ENCODE data around the gene TRIM56.

Gene TRIM56

DNA sequence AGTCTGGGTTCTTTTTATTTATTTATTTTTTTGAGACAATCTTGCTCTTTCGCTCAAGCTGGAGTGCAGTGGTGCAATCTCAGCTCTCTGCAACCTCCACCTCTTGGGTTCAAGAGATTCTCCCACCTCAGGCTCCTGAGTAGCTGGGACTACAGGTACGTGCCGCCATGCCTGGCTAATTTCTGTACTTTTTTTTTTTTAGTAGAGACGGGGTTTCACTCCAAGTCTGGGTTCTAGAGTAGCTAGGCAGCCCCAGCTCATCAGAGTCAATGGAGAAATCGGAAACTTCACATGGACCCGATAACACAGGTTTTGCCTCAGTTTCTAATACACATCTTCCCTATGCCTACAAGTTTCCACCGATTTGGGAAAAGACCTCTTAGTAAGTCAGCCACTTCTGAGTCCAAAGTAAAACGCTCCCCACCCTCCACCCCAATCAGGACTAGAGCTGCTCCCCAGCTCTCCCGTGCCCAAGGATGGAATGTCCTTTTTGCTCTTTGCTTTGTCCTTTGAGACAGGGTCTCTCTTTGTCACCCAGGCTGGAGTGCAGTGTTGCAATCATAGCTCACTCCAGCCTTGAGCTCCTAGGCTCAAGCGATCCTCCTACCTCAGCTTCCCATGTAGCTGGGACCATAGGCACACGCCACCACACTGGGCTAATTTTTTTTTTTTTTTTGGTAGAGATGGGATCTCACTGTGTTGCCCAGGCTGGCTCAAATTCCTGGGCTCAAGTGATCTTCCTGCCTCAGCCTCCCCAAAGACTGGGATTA is 37.8 kb downstream of the TRIM56 start:
- H3K9me3 ChIP-seq (ENCODE audit: insufficient read depth, low read length): no peaks in the 10 kb centered on the region
- peak overlapping the region; percentile 51 for H3K9ac ChIP-seq (ENCODE audit: insufficient read length, low read depth)
- no peak overlapping the region for H3K4me3 ChIP-seq (ENCODE audit: insufficient read length, low read depth)
- no peak for DNase-seq (ENCODE audit: low read depth, low spot score)
- H3K36me3 ChIP-seq (ENCODE audit: insufficient read depth, insufficient read length, low read length): peaks cover 7% of the 10 kb centered on the region
- H3K4me1 ChIP-seq (ENCODE audit: insufficient read depth, insufficient read length): peaks cover 13% of the 10 kb centered on the region
- no peaks in the 10 kb centered on the region for H3K27me3 ChIP-seq (ENCODE audit: insufficient read depth, insufficient read length)
- TF ChIP-seq SUZ12 (IDR thresholded peaks at IDR 0.05; ENCODE audit: extremely low read depth, insufficient read depth, insufficient read length) (no peak), YY1 (IDR thresholded peaks at IDR 0.05; ENCODE audit: insufficient read depth, insufficient read length) (no peak), ZNF274 (IDR thresholded peaks at IDR 0.05; ENCODE audit: low read depth, low read length) (no peak)

DNA sequence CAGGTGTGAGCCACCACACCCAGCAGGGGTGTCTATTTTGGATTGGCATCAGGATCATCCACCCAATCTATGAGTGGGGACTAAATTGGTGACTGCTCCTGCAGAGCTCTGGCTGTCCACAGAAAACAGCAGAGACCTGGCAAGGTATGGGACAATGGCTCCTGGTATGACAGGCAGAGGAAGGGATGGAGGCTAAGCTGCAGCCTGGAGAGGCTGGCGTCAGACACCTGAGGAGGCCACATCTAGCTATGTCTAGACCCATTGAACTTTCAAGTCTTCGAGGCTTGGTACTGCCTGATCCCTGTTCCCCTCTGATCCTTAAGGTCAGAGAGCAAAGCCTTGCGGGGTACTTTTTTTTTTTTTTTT is 38.4 kb downstream of the TRIM56 start:
- Histone ChIP-seq H3K9ac (ENCODE audit: insufficient read length, low read depth) (no peak overlapping the region), H3K27me3 (ENCODE audit: insufficient read depth, insufficient read length) (no peaks in the 10 kb centered on the region), H3K9me3 (ENCODE audit: insufficient read depth, low read length) (no peaks in the 10 kb centered on the region), H3K4me3 (ENCODE audit: insufficient read length, low read depth) (no peak overlapping the region), H3K36me3 (ENCODE audit: insufficient read depth, insufficient read length, low read length) (peaks cover 13% of the 10 kb centered on the region), H3K4me1 (ENCODE audit: insufficient read depth, insufficient read length) (peaks cover 13% of the 10 kb centered on the region)
- DNase-seq (ENCODE audit: low read depth, low spot score): no peak
- TF ChIP-seq SUZ12 (IDR thresholded peaks at IDR 0.05; ENCODE audit: extremely low read depth, insufficient read depth, insufficient read length) (no peak), ZNF274 (IDR thresholded peaks at IDR 0.05; ENCODE audit: low read depth, low read length) (no peak), YY1 (IDR thresholded peaks at IDR 0.05; ENCODE audit: insufficient read depth, insufficient read length) (no peak)

DNA sequence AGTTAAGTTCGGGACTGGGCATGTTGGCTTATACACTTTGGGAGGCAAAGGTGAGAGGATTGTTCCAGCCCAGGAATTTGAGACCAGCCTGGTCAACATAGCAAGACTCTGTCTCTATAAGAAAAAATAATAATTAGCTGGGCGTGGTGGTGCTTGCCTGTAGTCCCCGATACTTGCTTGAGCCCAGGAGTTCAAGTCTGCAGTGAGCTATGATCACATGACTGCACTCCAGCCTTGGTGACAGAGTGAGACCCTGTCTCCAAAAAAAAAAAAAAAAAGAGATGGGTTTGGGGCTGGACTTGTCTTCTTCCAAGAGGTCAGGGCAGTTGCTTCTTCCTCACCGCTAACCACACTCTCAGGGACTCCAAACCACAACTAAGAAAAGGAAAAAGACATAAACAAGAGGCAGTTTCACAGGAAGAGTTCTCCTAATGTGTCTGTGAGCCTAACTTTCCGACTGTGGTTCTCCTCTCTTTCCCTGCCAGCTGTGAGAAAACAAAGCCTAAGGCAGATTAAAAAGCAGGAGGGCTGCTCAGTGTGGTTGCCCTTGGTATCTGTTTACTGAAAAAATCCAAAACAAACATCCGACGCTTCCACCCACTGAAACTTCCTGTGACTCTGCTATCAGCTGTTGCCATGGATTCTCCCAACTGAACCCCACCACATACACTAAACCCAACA is 39.2 kb downstream of the TRIM56 start:
- Histone ChIP-seq H3K9ac (ENCODE audit: insufficient read length, low read depth) (no peak overlapping the region), H3K27me3 (ENCODE audit: insufficient read depth, insufficient read length) (no peaks in the 10 kb centered on the region), H3K4me3 (ENCODE audit: insufficient read length, low read depth) (no peak overlapping the region), H3K9me3 (ENCODE audit: insufficient read depth, low read length) (no peaks in the 10 kb centered on the region), H3K4me1 (ENCODE audit: insufficient read depth, insufficient read length) (peaks cover 13% of the 10 kb centered on the region), H3K36me3 (ENCODE audit: insufficient read depth, insufficient read length, low read length) (peaks cover 13% of the 10 kb centered on the region)
- DNase-seq (ENCODE audit: low read depth, low spot score): no peak
- no peak for TF ChIP-seq ZNF274 (IDR thresholded peaks at IDR 0.05; ENCODE audit: low read depth, low read length)
- TF ChIP-seq SUZ12 (IDR thresholded peaks at IDR 0.05; ENCODE audit: extremely low read depth, insufficient read depth, insufficient read length): no peak
- TF ChIP-seq YY1 (IDR thresholded peaks at IDR 0.05; ENCODE audit: insufficient read depth, insufficient read length): no peak

DNA sequence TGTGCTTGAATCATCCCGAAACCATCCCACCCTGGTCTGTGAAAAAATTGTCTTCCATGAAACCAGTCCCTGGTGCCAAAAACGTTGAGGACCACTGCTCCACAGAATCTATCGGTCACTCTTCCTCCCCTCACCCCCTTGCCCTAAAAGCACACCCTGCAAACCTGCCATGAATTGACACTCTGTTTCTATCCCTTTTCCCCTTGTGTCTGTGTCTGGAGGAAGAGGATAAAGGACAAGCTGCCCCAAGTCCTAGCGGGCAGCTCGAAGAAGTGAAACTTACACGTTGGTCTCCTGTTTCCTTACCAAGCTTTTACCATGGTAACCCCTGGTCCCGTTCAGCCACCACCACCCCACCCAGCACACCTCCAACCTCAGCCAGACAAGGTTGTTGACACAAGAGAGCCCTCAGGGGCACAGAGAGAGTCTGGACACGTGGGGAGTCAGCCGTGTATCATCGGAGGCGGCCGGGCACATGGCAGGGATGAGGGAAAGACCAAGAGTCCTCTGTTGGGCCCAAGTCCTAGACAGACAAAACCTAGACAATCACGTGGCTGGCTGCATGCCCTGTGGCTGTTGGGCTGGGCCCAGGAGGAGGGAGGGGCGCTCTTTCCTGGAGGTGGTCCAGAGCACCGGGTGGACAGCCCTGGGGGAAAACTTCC is 40.8 kb downstream of the TRIM56 start:
- no peak for DNase-seq (ENCODE audit: low read depth, low spot score)
- no peaks in the 10 kb centered on the region for H3K27me3 ChIP-seq (ENCODE audit: insufficient read depth, insufficient read length)
- H3K9ac ChIP-seq (ENCODE audit: insufficient read length, low read depth): peak overlapping the region; percentile 38
- H3K4me1 ChIP-seq (ENCODE audit: insufficient read depth, insufficient read length): peaks cover 12% of the 10 kb centered on the region
- no peaks in the 10 kb centered on the region for H3K9me3 ChIP-seq (ENCODE audit: insufficient read depth, low read length)
- no peak overlapping the region for H3K4me3 ChIP-seq (ENCODE audit: insufficient read length, low read depth)
- TF ChIP-seq ZNF274 (IDR thresholded peaks at IDR 0.05; ENCODE audit: low read depth, low read length) (no peak), YY1 (IDR thresholded peaks at IDR 0.05; ENCODE audit: insufficient read depth, insufficient read length) (no peak), SUZ12 (IDR thresholded peaks at IDR 0.05; ENCODE audit: extremely low read depth, insufficient read depth, insufficient read length) (no peak)
- peaks cover 22% of the 10 kb centered on the region for H3K36me3 ChIP-seq (ENCODE audit: insufficient read depth, insufficient read length, low read length)

- Histone ChIP-seq H3K4me1 (ENCODE audit: insufficient read depth, insufficient read length) (peaks cover 10% of the 10 kb centered on the region), H3K27me3 (ENCODE audit: insufficient read depth, insufficient read length) (no peaks in the 10 kb centered on the region), H3K36me3 (ENCODE audit: insufficient read depth, insufficient read length, low read length) (peaks cover 27% of the 10 kb centered on the region), H3K9ac (ENCODE audit: insufficient read length, low read depth) (peak within 1 kb of the TSS; percentile 44), H3K4me3 (ENCODE audit: insufficient read length, low read depth) (peak within 1 kb of the TSS; percentile 35), H3K9me3 (ENCODE audit: insufficient read depth, low read length) (no peaks in the 10 kb centered on the region)
- DNase-seq (ENCODE audit: low read depth, low spot score): peak; percentile 54
- no peak for TF ChIP-seq YY1 (IDR thresholded peaks at IDR 0.05; ENCODE audit: insufficient read depth, insufficient read length)
- no peak for TF ChIP-seq ZNF274 (IDR thresholded peaks at IDR 0.05; ENCODE audit: low read depth, low read length)
- TF ChIP-seq SUZ12 (IDR thresholded peaks at IDR 0.05; ENCODE audit: extremely low read depth, insufficient read depth, insufficient read length): no peak
These were observed 41.6 kb downstream of the TRIM56 start, which contains the start of gene SERPINE1 for GRCh38 chr7:101126651-101127459. SERPINE1 (plus strand) TSS chr7:101127104; CDS start chr7:101128394, 1,290 bp downstream.

- no peak for DNase-seq (ENCODE audit: low read depth, low spot score)
- Histone ChIP-seq H3K27me3 (ENCODE audit: insufficient read depth, insufficient read length) (no peaks in the 10 kb centered on the region), H3K4me3 (ENCODE audit: insufficient read length, low read depth) (peak overlapping the region; percentile 35), H3K9ac (ENCODE audit: insufficient read length, low read depth) (peak overlapping the region; percentile 44), H3K4me1 (ENCODE audit: insufficient read depth, insufficient read length) (peaks cover 10% of the 10 kb centered on the region), H3K9me3 (ENCODE audit: insufficient read depth, low read length) (no peaks in the 10 kb centered on the region), H3K36me3 (ENCODE audit: insufficient read depth, insufficient read length, low read length) (peaks cover 33% of the 10 kb centered on the region)
- no peak for TF ChIP-seq ZNF274 (IDR thresholded peaks at IDR 0.05; ENCODE audit: low read depth, low read length)
- no peak for TF ChIP-seq SUZ12 (IDR thresholded peaks at IDR 0.05; ENCODE audit: extremely low read depth, insufficient read depth, insufficient read length)
- no peak for TF ChIP-seq YY1 (IDR thresholded peaks at IDR 0.05; ENCODE audit: insufficient read depth, insufficient read length)
These were observed 42.3 kb downstream of the TRIM56 start for GRCh38 chr7:101127460-101128039.

Data from NT2/D1 (cell line).